Psoas muscle (tissue), 8 donors: ENCODE measurements around the gene LTBP1. TPM values are rescaled to one million over a fixed set of nuclear protein-coding genes. Genes with fewer than 3 reads are reported as not detected.

ENCODE experiments used
- ATAC-seq, 4 donors: fragments of 200-7000 bp; cut with Tn5 transposase; one replicate each; pipeline ENCODE4 v1.9.1; 2020; ENCODE audit warnings: moderate library complexity in 3 of 4, mild to moderate bottlenecking in 2 of 4
- DNase-seq, 2 donors: peaks; one replicate each; pipeline ENCODE4 v3.0.0-alpha.2; 2020
- H3K27ac ChIP-seq: fragments of 200-600 bp; one replicate; pipeline ENCODE4 v1.8.0; 2022
- H3K27me3 ChIP-seq, 3 donors: fragments of 200-600 bp in 1 of 3; one replicate each; pipeline versions ENCODE4 v1.6.1 to v1.8.0; 2013 to 2022; ENCODE audit warnings: low read length in 2 of 3, mild to moderate bottlenecking in 2 of 3, moderate library complexity in 1 of 3; ENCODE audit not compliant: insufficient read depth in 3 of 3
- H3K36me3 ChIP-seq, 2 donors: fragments of 200-600 bp in 1 of 2; one replicate each; pipeline versions ENCODE4 v1.6.1 to v1.8.0; 2013 to 2022; ENCODE audit warnings: low read depth in 1 of 2, mild to moderate bottlenecking in 1 of 2, moderate library complexity in 1 of 2; ENCODE audit not compliant: insufficient read depth in 1 of 2
- H3K4me1 ChIP-seq: fragments of 200-600 bp; one replicate; pipeline ENCODE4 v1.8.0; 2022
- H3K4me3 ChIP-seq: fragments of 200-600 bp; one replicate; pipeline ENCODE4 v1.8.0; 2022; ENCODE audit warnings: mild to moderate bottlenecking
- H3K9me3 ChIP-seq: fragments of 200-600 bp; one replicate; pipeline ENCODE4 v1.8.0; 2022
- CTCF ChIP-seq: fragments of 200-600 bp; IDR thresholded peaks from one replicate; pipeline ENCODE4 v1.8.0; 2022; ENCODE audit warnings: antibody characterized with exemption
- WGBS, 3 donors: extraction: QIAGEN DNeasy Blood & Tissue Kit; methylation state at CpG; one replicate each; pipeline versions ENCODE4 v1.1.6 to v1.1.7; 2013; 5-methylcytosine and 5-hydroxymethylcytosine counted together
- intact Hi-C, 2 donors: fragments of 100-400 bp; cut with DNase I; formaldehyde crosslinking; loops; one replicate each; pipeline versions ENCODE4 v1.11.0 to v1.14.2; 2022
- polyA plus RNA-seq, 3 donors: library from polyadenylated mRNA; stranded (reverse); fragments of 200-250 nt; gene quantifications; one replicate each; pipeline ENCODE4 v1.2.3, GENCODE V29; 2013
- total RNA-seq, 4 donors: library from RNA; stranded (reverse); fragmentation: NEBNext Ultra II Directional in 2 of 4; extraction: Animal tissue kit (Norgen Biotek cat#: 25700) in 2 of 4; gene quantifications; one replicate each; pipeline versions ENCODE4 v1.2.1 to v1.2.4, GENCODE V29; 2021 to 2023
- donor health status: healthy with polysubstance abuse.
- donor health status: DM: no; HTN: no; CAD: no; lungs with moderate emphysema.
- donor health status: Bipolar disorder and iron deficiency.
- donor health status: healthy.
- donor health status: DM: yes; HTN: yes; CAD: no.
- donor health status: DM: no; HTN: no; CAD: no.
- donor health status: DM: no; HTN: no; CAD: no.
- donor health status: DM: yes; HTN: yes; CAD: no.

Gene LTBP1
- total and polyA plus RNA-seq, 7 donors, result 5.9 to 26.8 (median 9.5) TPM

DNA sequence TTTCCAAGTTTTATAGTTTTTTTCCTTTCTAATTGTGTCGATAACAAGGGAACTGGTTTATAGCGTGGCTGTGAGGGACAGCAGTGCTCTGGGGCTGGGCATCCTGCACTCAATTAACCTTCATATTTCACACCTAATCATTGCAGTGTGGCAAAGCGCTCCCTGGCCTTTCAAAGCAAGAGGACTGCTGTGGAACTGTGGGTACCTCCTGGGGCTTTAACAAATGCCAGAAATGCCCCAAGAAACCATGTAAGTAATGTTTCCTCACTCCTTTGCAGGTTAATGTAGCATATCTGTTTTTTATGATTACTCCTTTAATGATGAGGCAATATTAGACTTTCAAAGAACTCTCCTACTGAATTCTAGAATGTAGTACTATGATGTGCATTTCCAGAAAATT lies 270.7 kb downstream of the LTBP1 start:
- Histone ChIP-seq H3K9me3 (no peaks in the 10 kb centered on the region), H3K27ac (no peak overlapping the region), H3K4me3 (no peak overlapping the region), H3K36me3 (peaks cover 0 to 9% of the 10 kb centered on the region in 2 donors), H3K4me1 (peaks cover 17% of the 10 kb centered on the region), H3K27me3 (no peaks in the 10 kb centered on the region)
- DNase-seq (no peak), ATAC-seq (no peak)
- intact Hi-C loops, result loop anchor here in 1 of 2 donors (10.0 kb wide), 1 partner anchor 157 kb away; no protein-coding TSS in a partner anchor
- WGBS, 3 donors, result 64 to 78% (median 71%) methylated on average over 3 of the region's 3 CpGs
- no peak for TF ChIP-seq CTCF

GRCh38 chr2:33219114-33219513 lies 272.4 kb downstream of the LTBP1 start:
- H3K27me3 ChIP-seq, result no peaks in the 10 kb centered on the region
- no peak for DNase-seq
- TF ChIP-seq CTCF, result no peak
- intact Hi-C loops, result loop anchor here in 1 of 2 donors (10.0 kb wide), 1 partner anchor 156 kb away; no protein-coding TSS in a partner anchor
- no peak overlapping the region for H3K4me3 ChIP-seq
- no peaks in the 10 kb centered on the region for H3K9me3 ChIP-seq
- H3K4me1 ChIP-seq, result peaks cover 17% of the 10 kb centered on the region
- 92 to 95% (median 95%) methylated on average over 4 of the region's 4 CpGs for WGBS, 3 donors
- no peak for ATAC-seq
- peaks cover 0 to 14% of the 10 kb centered on the region in 2 donors for H3K36me3 ChIP-seq
- no peak overlapping the region for H3K27ac ChIP-seq

DNA sequence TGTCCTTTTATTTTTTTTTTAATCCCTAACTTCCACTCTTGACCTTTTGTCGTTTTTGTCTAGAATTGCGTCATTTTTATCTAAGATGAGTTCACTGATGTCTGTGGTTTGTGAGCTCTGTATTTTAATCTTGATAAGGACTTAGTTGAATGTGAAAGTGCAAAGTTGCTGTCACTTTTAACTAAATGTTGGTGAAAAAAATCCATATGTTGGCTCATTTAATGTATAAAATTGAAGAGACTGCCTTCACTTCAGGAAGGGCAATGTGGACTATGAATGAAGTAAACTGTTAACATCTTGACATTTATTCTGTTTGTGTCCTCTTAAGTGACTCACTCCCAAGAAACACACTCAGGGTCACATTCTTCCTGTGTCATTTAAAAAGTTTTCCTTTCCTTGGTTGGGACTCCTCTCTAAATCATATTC lies 273.1 kb downstream of the LTBP1 start:
- H3K27me3 ChIP-seq, result no peaks in the 10 kb centered on the region
- peaks cover 17% of the 10 kb centered on the region for H3K4me1 ChIP-seq
- WGBS, 3 donors, result 75 to 81% (median 79%) methylated on average over 2 of the region's 2 CpGs
- H3K27ac ChIP-seq, result no peak overlapping the region
- DNase-seq (no peak), ATAC-seq (no peak)
- no peak for TF ChIP-seq CTCF
- H3K9me3 ChIP-seq, result no peaks in the 10 kb centered on the region
- H3K4me3 ChIP-seq, result no peak overlapping the region
- peaks cover 0 to 14% of the 10 kb centered on the region in 2 donors for H3K36me3 ChIP-seq
- intact Hi-C loops, result loop anchor here in 1 of 2 donors (10.0 kb wide), 1 partner anchor 155 kb away; no protein-coding TSS in a partner anchor

GRCh38 chr2:33220533-33220932 lies 273.8 kb downstream of the LTBP1 start:
- Histone ChIP-seq H3K36me3 (peaks cover 0 to 14% of the 10 kb centered on the region in 2 donors), H3K4me3 (no peak overlapping the region), H3K9me3 (no peaks in the 10 kb centered on the region), H3K4me1 (peaks cover 17% of the 10 kb centered on the region), H3K27me3 (no peaks in the 10 kb centered on the region), H3K27ac (no peak overlapping the region)
- no peak for DNase-seq
- intact Hi-C loops, result no loop called here
- no peak for ATAC-seq
- WGBS, 3 donors, result 82 to 93% (median 88%) methylated on average over 3 of the region's 3 CpGs
- no peak for TF ChIP-seq CTCF
